ENCODE results near the gene CMYA5. TPM values are rescaled to one million over a fixed set of nuclear protein-coding genes. Genes with fewer than 3 reads are reported as not detected.

The CMYA5 gene
- total and polyA plus RNA-seq, 2 donors (not counting 3 experiments of a cell fraction or from before 2014, with no cell fraction given), result 0.04 to 0.20 TPM

DNA sequence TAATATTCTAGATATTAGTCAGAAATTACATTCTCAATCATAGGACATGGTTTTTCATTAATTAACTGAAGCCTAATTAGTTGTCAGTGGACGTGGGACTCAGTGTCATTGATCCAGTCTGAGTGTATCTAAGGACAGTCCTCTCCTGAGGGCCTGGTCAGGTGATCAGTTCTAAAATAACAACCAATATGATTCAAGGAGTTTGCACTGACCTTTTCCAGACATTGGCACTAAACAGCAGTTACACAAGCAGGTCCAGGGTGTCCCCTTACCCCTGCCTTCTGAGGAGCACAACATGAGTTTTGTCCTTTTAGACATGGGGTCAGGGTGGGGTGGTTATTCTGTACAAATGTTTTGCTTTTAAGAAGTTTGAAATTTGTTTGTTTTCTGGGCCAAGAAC is 97.8 kb downstream of the CMYA5 start:
- Histone ChIP-seq H3K27ac (ENCODE audit: insufficient read depth, low read depth, low read length) (no peak overlapping the region), H2AFZ (ENCODE audit: low read depth, low read length) (no peak overlapping the region), H3K4me2 (ENCODE audit: insufficient read depth, low read length) (no peak overlapping the region), H3K79me2 (ENCODE audit: control insufficient read depth, insufficient read depth, low read length) (no peaks in the 10 kb centered on the region), H3K4me3 (replicated peaks in 1 of 3; ENCODE audit: insufficient read depth in 1 of 3, low read depth in 1 of 3, low read length in 3 of 3) (no peak overlapping the region), H3K9me1 (replicated peaks; ENCODE audit: control insufficient read depth, extremely low read depth, insufficient read depth, low read length) (no peaks in the 10 kb centered on the region), H4K20me1 (replicated peaks; ENCODE audit: control insufficient read depth, extremely low read depth, insufficient read depth, low read length) (no peaks in the 10 kb centered on the region), H3K9ac (replicated peaks; ENCODE audit: extremely low read depth, insufficient read depth, low read length) (no peak overlapping the region), H3K4me1 (ENCODE audit: control insufficient read depth, extremely low read depth, insufficient read depth, low read length) (no peaks in the 10 kb centered on the region), H3K36me3 (ENCODE audit: control insufficient read depth in 2 of 2, extremely low read depth in 1 of 2, insufficient read depth in 2 of 2, low read length in 2 of 2) (no peaks in the 10 kb centered on the region), H3K9me3 (replicated peaks; ENCODE audit: control insufficient read depth, insufficient read depth, low read length) (no peaks in the 10 kb centered on the region), H3K27me3 (ENCODE audit: control insufficient read depth in 2 of 2, insufficient read depth in 2 of 2, low read length in 2 of 2) (no peaks in the 10 kb centered on the region)
- no peak for FAIRE-seq
- no TSS peak for BruUV-seq (replicated peaks)
- ChIA-PET CTCF (no interaction called here), POLR2A (no interaction called here)
- TF ChIP-seq JUN (IDR thresholded peaks at IDR 0.05; ENCODE audit: borderline replicate concordance, insufficient read depth, insufficient read length, low read depth) (no peak), POLR2AphosphoS5 (IDR thresholded peaks at IDR 0.05; ENCODE audit: insufficient read depth, low read depth, low read length) (no peak), FOS (IDR thresholded peaks at IDR 0.05; ENCODE audit: borderline replicate concordance, insufficient read depth, low read length) (no peak), MYC (IDR thresholded peaks at IDR 0.05; ENCODE audit: low read depth, low read length) (no peak)
- TF ChIP-seq, protein P1, sequence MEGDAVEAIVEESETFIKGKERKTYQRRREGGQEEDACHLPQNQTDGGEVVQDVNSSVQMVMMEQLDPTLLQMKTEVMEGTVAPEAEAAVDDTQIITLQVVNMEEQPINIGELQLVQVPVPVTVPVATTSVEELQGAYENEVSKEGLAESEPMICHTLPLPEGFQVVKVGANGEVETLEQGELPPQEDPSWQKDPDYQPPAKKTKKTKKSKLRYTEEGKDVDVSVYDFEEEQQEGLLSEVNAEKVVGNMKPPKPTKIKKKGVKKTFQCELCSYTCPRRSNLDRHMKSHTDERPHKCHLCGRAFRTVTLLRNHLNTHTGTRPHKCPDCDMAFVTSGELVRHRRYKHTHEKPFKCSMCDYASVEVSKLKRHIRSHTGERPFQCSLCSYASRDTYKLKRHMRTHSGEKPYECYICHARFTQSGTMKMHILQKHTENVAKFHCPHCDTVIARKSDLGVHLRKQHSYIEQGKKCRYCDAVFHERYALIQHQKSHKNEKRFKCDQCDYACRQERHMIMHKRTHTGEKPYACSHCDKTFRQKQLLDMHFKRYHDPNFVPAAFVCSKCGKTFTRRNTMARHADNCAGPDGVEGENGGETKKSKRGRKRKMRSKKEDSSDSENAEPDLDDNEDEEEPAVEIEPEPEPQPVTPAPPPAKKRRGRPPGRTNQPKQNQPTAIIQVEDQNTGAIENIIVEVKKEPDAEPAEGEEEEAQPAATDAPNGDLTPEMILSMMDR (IDR thresholded peaks at IDR 0.05; ENCODE audit: extremely low read depth in 1 of 2, insufficient read depth in 1 of 2, low read depth in 1 of 2, low read length in 2 of 2), result no peak
- dilution Hi-C loops (cut with MboI; ENCODE audit: extremely low pct_ligation_motif_present, low sequenced_read_pairs), result no loop called here
- intact Hi-C loops (cut with micrococcal nuclease), result no loop called here
- no peak for DNase-seq (ENCODE audit: low read depth, low spot score)

DNA sequence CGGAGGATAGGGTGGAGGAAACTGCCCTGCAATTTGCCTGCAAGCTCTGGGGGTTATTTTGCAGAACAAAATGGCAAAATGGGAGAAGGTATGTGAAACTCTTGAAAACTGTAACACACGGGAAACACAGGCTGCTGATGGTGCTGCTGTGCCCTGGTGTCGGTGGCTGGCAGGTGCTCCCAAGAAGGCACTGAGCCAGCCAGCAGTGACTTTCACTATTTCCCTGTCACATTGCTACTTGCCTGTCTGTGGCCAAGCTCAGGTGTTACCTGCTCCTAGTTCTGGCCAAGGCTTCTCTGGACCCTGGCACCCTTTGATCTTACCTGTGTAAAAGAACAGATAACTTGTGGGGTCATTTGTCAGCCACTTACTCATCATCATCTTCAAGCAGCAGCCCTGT is 102.2 kb downstream of the CMYA5 start:
- dilution Hi-C loops (cut with MboI; ENCODE audit: extremely low pct_ligation_motif_present, low sequenced_read_pairs), result no loop called here
- no peak for TF ChIP-seq EZH2 (IDR thresholded peaks at IDR 0.05; ENCODE audit: borderline replicate concordance, low read depth, low read length, severe bottlenecking)
- TF ChIP-seq JUN (IDR thresholded peaks at IDR 0.05; ENCODE audit: borderline replicate concordance, insufficient read depth, insufficient read length, low read depth), result no peak
- TF ChIP-seq FOS (IDR thresholded peaks at IDR 0.05; ENCODE audit: borderline replicate concordance, insufficient read depth, low read length), result no peak
- TF ChIP-seq, protein P2, sequence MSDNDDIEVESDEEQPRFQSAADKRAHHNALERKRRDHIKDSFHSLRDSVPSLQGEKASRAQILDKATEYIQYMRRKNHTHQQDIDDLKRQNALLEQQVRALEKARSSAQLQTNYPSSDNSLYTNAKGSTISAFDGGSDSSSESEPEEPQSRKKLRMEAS (IDR thresholded peaks at IDR 0.05; ENCODE audit: insufficient read depth, insufficient read length), result no peak
- TF ChIP-seq, protein P1 (IDR thresholded peaks at IDR 0.05; ENCODE audit: extremely low read depth in 1 of 2, insufficient read depth in 1 of 2, low read depth in 1 of 2, low read length in 2 of 2), result no peak
- TF ChIP-seq MYC (IDR thresholded peaks at IDR 0.05; ENCODE audit: low read depth, low read length), result no peak
- TF ChIP-seq POLR2AphosphoS5 (IDR thresholded peaks at IDR 0.05; ENCODE audit: insufficient read depth, low read depth, low read length), result no peak
- Histone ChIP-seq H3K27me3 (ENCODE audit: control insufficient read depth in 2 of 2, insufficient read depth in 2 of 2, low read length in 2 of 2) (no peaks in the 10 kb centered on the region), H4K20me1 (replicated peaks; ENCODE audit: control insufficient read depth, extremely low read depth, insufficient read depth, low read length) (no peaks in the 10 kb centered on the region), H3K9me3 (replicated peaks; ENCODE audit: control insufficient read depth, insufficient read depth, low read length) (no peaks in the 10 kb centered on the region), H3K4me1 (ENCODE audit: control insufficient read depth, extremely low read depth, insufficient read depth, low read length) (no peaks in the 10 kb centered on the region), H3K4me2 (ENCODE audit: insufficient read depth, low read length) (no peak overlapping the region), H3K79me2 (ENCODE audit: control insufficient read depth, insufficient read depth, low read length) (no peaks in the 10 kb centered on the region), H3K9ac (replicated peaks; ENCODE audit: extremely low read depth, insufficient read depth, low read length) (no peak overlapping the region), H3K27ac (ENCODE audit: insufficient read depth, low read depth, low read length) (no peak overlapping the region), H3K4me3 (replicated peaks in 1 of 3; ENCODE audit: insufficient read depth in 1 of 3, low read depth in 1 of 3, low read length in 3 of 3) (no peak overlapping the region), H3K36me3 (ENCODE audit: control insufficient read depth in 2 of 2, extremely low read depth in 1 of 2, insufficient read depth in 2 of 2, low read length in 2 of 2) (no peaks in the 10 kb centered on the region), H2AFZ (ENCODE audit: low read depth, low read length) (no peak overlapping the region), H3K9me1 (replicated peaks; ENCODE audit: control insufficient read depth, extremely low read depth, insufficient read depth, low read length) (no peaks in the 10 kb centered on the region)
- ChIA-PET CTCF (no interaction called here), POLR2A (no interaction called here)
- BruUV-seq (replicated peaks), result no TSS peak
- DNase-seq (ENCODE audit: low read depth, low spot score) (no peak), FAIRE-seq (no peak)
- intact Hi-C loops (cut with micrococcal nuclease), result no loop called here

All from endothelial cell of umbilical vein (primary cell).